ENCODE measurements around the gene MAGI2.

Gene MAGI2

DNA sequence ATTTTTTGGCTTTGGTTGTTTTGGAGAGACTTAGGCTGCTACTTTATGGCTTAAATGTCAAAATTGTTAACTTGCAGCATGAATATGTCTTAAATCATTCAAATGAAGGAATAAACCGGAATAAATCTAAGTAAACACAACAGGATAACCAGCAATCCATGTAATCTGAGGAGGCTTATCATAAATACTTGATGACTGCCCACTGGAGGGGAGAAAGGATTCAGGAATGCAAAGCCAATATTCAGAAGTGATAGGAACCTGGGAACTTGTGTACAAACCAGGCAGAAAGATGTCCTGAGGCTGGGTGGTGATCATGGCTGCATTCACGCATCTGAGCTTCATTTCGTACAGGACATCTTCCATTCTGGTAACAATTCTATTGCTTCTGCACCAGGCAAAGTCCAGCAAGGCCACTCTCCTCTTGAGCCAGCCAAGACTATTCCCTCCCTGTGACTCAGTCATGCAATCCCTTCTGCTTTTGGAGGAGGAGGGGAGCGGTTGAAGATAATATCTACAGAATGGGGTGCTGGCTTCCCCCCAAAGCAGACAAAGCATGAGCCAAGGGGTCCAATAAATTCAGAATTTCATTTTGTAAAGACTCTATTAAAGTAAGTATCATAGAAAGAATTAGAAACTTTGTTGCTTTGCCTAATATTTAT, 1280.4 kb downstream of the MAGI2 start:
- in situ Hi-C loops (cut with HindIII; ENCODE audit: low sequenced_read_pairs) = no loop called here

DNA sequence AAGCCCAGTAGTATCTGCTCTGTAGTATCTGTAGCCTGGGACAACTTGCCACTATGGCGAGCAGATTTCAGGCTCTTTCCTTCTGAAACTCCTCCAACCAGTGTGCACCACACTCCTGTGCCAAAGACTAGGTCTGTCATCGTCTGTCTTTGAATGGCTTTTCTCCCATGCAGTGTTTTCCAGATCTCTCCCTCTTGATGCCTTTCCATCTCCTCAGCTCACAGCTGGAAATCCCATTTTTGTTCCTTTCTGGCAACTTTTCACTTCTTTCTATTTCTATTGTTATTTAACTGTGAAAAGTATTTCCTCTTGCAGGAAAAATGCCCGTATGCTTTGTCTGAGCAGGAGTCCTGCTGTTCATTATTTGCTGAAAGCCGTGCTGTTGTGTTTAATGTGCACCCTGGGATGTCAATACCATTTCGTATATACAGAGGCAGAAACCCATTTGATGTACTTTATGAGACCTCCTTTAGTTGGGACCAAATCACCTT, 1281.2 kb downstream of the MAGI2 start:
- in situ Hi-C loops (cut with HindIII; ENCODE audit: low sequenced_read_pairs) = no loop called here

- in situ Hi-C loops (cut with HindIII; ENCODE audit: low sequenced_read_pairs) = no loop called here
Observed at GRCh38 chr7:78171398-78171797, 1282.1 kb downstream of the MAGI2 start.

- in situ Hi-C loops (cut with HindIII; ENCODE audit: low sequenced_read_pairs) = no loop called here
Observed at GRCh38 chr7:78170815-78171214, 1282.7 kb downstream of the MAGI2 start.

- in situ Hi-C loops (cut with HindIII; ENCODE audit: low sequenced_read_pairs) = no loop called here
Observed at GRCh38 chr7:78169992-78170391, 1283.5 kb downstream of the MAGI2 start.

DNA sequence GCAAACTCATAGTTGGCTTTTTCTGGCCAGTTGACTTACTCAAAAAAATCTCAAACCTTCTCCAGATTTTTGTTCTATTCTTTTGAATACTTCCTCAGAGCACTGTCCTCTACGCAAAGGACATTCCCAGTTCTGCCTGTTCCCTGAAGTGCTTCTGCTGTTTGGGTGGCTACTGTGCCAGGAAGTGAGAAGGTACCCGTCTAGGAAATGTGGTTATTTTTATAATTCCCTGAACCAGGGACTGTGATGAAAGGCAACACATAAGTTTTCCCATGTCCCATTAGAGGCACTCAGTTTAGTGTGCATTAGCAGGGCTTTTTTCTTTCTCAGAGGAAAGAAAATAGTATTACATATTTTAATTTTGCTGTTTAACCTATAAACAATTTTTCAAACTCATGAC, 1284.6 kb downstream of the MAGI2 start:
- in situ Hi-C loops (cut with HindIII; ENCODE audit: low sequenced_read_pairs) = no loop called here

DNA sequence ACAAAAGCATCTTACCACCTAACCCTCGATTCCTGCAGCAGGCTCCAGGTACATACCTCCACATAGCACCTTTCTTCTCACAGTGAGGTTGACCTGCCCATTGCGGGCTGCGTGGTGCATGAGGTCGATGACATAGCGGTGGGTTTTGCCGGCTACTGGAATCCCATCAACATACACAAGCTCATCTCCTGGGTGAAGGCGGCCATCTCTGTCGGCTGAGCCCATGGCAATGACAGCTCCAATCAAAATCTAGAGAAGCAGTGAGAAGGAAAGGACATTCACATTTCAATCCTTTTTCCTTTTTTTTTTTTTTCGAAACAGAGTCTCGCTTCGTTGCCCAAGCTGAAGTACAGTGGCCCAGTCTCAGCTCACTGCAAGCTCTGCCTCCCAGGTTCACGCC, 1285.6 kb downstream of the MAGI2 start:
- in situ Hi-C loops (cut with HindIII; ENCODE audit: low sequenced_read_pairs) = no loop called here

DNA sequence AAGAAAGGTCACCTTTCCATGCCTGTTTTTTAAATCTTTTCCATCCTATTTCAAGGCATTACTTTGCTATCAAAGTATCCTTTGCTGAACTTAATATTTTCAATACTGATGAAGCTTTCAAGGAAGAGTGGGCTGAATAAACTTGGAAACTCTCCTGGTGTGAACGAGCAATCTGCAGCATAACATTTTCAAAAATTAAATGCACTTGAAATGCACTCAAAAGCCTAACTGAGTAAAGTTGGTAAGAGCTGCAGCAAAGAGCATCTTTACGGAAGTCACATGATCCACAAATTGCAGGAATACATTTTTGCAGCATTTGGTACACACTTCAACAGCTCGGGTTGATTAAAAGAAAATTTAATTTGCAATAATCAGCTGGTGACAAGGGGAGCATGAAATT, 1287.6 kb downstream of the MAGI2 start:
- in situ Hi-C loops (cut with HindIII; ENCODE audit: low sequenced_read_pairs) = no loop called here

DNA sequence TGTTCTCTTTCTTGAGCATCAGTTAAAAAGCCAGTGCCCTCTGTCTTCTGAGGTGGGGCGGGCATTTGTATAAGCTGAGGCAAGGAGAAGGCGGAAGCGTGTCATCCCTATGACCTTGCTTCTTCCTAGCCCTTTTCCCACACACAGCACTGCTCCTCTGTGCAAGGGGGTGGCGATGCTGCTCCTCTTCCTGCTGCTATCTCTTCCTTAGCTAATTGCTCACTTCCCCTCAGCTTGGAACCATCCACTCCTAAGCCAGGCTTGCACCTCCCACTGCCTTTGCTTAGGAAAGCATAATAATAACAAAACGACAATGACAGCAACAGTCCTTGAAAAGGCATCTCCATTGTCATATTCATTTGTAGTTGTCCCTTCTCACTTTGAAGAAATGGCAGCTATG, 1288.0 kb downstream of the MAGI2 start:
- in situ Hi-C loops (cut with HindIII; ENCODE audit: low sequenced_read_pairs) = no loop called here

GRCh38 chr7:78164459-78164858, 1289.0 kb downstream of the MAGI2 start:
- in situ Hi-C loops (cut with HindIII; ENCODE audit: low sequenced_read_pairs) = no loop called here

GRCh38 chr7:78161781-78162180, 1291.7 kb downstream of the MAGI2 start:
- in situ Hi-C loops (cut with HindIII; ENCODE audit: low sequenced_read_pairs) = no loop called here

GRCh38 chr7:78159545-78159944, 1293.9 kb downstream of the MAGI2 start:
- in situ Hi-C loops (cut with HindIII; ENCODE audit: low sequenced_read_pairs) = loop anchor here (5.0 kb wide), 1 partner anchor 37 kb away; no protein-coding TSS in a partner anchor

DNA sequence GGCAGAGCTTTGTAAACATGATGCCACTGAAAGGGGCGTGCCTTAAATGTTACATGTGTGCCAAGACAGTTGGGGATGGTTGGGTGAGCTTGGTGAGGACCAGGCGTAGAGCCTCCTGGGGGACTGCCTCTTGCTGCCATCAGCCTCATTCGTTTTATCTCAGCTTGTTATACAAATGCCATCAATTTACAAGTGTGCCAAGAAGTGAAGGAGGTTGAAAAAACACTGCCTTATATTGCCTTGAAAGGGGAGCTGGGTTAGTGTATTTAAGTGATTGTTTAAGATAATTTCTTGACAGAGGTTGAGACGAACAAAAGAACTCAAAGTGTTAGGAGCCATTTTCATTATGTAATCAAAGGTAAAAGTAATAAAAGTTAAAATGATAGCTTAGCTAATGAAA, 1300.2 kb downstream of the MAGI2 start:
- in situ Hi-C loops (cut with HindIII; ENCODE audit: low sequenced_read_pairs) = no loop called here

DNA sequence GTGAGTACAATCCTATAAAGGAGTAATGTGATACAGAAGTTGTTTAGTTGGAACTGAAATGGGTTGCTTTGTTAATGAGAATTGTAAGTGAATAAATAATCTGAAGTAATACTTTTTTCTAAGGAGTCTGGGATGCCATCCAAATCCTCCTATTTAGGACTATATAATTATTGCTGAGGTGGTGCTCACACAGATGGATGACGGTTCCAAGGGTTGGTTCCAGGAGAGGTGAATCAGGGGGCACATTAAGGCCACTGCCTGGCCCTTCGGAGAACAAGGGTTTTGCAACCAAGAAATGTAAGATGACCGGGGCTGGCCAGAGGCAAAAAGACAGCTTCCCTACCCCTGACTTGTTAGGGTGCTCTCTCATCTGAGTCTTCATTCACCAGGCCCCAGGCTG, 1302.2 kb downstream of the MAGI2 start:
- in situ Hi-C loops (cut with HindIII; ENCODE audit: low sequenced_read_pairs) = no loop called here

GRCh38 chr7:78149787-78150186, 1303.7 kb downstream of the MAGI2 start:
- in situ Hi-C loops (cut with HindIII; ENCODE audit: low sequenced_read_pairs) = no loop called here

GRCh38 chr7:78148166-78148894, 1305.1 kb downstream of the MAGI2 start:
- in situ Hi-C loops (cut with HindIII; ENCODE audit: low sequenced_read_pairs) = no loop called here

DNA sequence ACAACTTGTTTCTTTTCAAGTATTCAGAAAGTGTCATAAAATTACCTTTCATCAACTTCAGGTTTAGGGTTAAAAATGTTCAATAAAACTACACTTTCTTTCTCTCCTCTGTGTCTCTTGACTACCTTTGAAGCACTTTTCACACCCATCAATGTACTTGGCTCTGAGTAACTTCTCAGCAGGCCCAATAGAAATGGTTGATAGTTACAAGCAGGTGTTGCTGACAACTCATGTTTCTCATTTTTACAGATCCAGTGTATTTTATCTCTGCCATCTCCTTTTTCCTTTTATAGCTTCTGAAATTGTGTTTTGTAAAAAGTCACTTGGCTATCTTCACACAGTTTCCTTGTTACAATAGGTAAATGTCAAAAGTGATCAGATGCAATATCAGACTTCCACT, 1306.9 kb downstream of the MAGI2 start:
- in situ Hi-C loops (cut with HindIII; ENCODE audit: low sequenced_read_pairs) = no loop called here

DNA sequence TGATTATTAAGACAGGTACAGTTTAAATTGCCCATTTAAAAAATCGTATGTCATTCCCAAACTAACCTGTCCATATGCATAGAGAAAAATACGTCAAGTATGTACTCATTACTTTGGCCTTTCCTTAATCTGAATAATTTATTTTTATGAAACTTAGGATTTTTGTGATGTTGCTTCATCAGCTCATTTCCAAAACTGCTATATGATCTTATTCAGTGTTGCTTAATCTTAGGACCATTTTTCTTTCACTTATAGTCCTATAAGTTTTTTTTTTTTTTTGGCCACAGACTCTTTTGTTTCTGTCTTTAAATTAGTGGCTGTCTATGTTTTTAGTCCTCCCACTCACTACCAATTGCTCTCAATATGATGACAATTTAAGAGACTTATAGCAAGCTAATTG, 1309.8 kb downstream of the MAGI2 start:
- in situ Hi-C loops (cut with HindIII; ENCODE audit: low sequenced_read_pairs) = no loop called here

GRCh38 chr7:78141522-78142281, 1311.8 kb downstream of the MAGI2 start:
- in situ Hi-C loops (cut with HindIII; ENCODE audit: low sequenced_read_pairs) = no loop called here

DNA sequence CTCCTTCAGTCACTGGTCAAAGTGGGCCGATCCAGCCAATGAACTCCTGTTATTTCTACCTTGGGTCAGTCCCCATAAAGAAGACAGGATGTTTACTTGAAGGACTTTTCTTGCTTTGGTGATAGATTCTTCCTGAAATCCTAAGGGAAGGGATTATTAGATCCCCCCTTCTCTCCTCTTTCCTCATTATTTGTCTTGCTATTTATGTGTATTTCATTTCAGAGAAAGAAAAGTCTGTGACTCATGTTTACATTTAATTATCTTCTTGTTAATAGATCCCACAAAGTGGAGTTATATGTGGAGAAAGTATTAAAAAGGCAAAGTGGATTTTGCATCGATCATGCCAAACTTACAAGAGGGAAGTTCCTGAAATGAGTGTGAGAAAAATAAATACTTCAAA, 1313.4 kb downstream of the MAGI2 start:
- in situ Hi-C loops (cut with HindIII; ENCODE audit: low sequenced_read_pairs) = no loop called here

GRCh38 chr7:78139335-78139734, 1314.1 kb downstream of the MAGI2 start:
- in situ Hi-C loops (cut with HindIII; ENCODE audit: low sequenced_read_pairs) = no loop called here

DNA sequence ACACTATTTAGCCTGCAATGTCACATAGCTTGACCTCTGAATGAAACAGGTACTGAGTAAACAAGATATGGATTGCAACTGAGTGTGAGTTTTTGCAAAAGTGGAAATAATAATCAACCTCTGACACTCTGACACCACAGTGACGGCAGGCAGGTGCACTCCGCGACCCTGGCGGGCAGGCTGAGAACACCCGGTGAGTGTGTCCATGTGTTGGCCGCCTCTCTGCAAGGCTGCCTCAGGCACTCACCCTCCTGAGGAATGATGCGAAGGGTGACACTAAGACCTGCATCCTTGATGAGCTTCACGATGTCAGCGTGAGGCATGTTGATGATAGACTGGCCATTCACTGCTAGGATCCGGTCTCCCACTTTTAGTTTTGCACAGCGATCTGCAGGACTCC, 1318.7 kb downstream of the MAGI2 start:
- in situ Hi-C loops (cut with HindIII; ENCODE audit: low sequenced_read_pairs) = no loop called here

All from endothelial cell of hepatic sinusoid (primary cell).